ENCODE data around the gene PACS2.
A peak's percentile ranks its signal among the peaks of the same experiment; 100 is the strongest.

PACS2 gene

GRCh38 chr14:105439710-105440553 is 125.4 kb downstream of the PACS2 start:
- DNase-seq (ENCODE audit: insufficient read length, low spot score) (no peak), FAIRE-seq (no peak)
- peak; percentile 21 for TF ChIP-seq CTCF (IDR thresholded peaks at IDR 0.05; ENCODE audit: insufficient read depth, missing control alignments)

GRCh38 chr14:105440554-105440900 is 126.0 kb downstream of the PACS2 start:
- no peak for TF ChIP-seq CTCF (IDR thresholded peaks at IDR 0.05; ENCODE audit: insufficient read depth, missing control alignments)
- FAIRE-seq (no peak), DNase-seq (ENCODE audit: insufficient read length, low spot score) (no peak)

- FAIRE-seq, result no peak
- no peak for TF ChIP-seq CTCF (IDR thresholded peaks at IDR 0.05; ENCODE audit: insufficient read depth, missing control alignments)
- no peak for DNase-seq (ENCODE audit: insufficient read length, low spot score)
Measured at GRCh38 chr14:105440992-105441391, 126.4 kb downstream of the PACS2 start.

GRCh38 chr14:105442125-105442524 is 127.6 kb downstream of the PACS2 start:
- FAIRE-seq (no peak), DNase-seq (ENCODE audit: insufficient read length, low spot score) (no peak)
- TF ChIP-seq CTCF (IDR thresholded peaks at IDR 0.05; ENCODE audit: insufficient read depth, missing control alignments), result no peak

GRCh38 chr14:105442834-105443233 is 128.3 kb downstream of the PACS2 start:
- DNase-seq (ENCODE audit: insufficient read length, low spot score), result no peak
- no peak for TF ChIP-seq CTCF (IDR thresholded peaks at IDR 0.05; ENCODE audit: insufficient read depth, missing control alignments)

GRCh38 chr14:105444859-105445258 is 130.3 kb downstream of the PACS2 start:
- FAIRE-seq (no peak), DNase-seq (ENCODE audit: insufficient read length, low spot score) (no peak)
- TF ChIP-seq CTCF (IDR thresholded peaks at IDR 0.05; ENCODE audit: insufficient read depth, missing control alignments), result no peak

More at GRCh38 chr14:105442834-105443233, 128.3 kb downstream of the PACS2 start:
- FAIRE-seq, result no peak

- no peak for FAIRE-seq
- no peak for DNase-seq (ENCODE audit: insufficient read length, low spot score)
- no peak for TF ChIP-seq CTCF (IDR thresholded peaks at IDR 0.05; ENCODE audit: insufficient read depth, missing control alignments)
Measured at GRCh38 chr14:105445290-105445689, 130.7 kb downstream of the PACS2 start.

Measured in D721Med (cell line).